ENCODE data around the gene CFAP299.

GRCh38 chr4:80360084-80360483 lies 24.6 kb downstream of the CFAP299 start:
- TF ChIP-seq CTCF (IDR thresholded peaks at IDR 0.05; ENCODE audit: insufficient read depth, low read depth, low read length) (no peak), EZH2 (IDR thresholded peaks at IDR 0.05; ENCODE audit: insufficient read depth, low read length) (no peak)
